DMS53 (cell line): ENCODE data around the gene KLF13.

Source experiments
- DNase-seq: peaks from one replicate; lab custom pipeline; 2025; lab: John Stamatoyannopoulos, UW

The KLF13 gene

DNA sequence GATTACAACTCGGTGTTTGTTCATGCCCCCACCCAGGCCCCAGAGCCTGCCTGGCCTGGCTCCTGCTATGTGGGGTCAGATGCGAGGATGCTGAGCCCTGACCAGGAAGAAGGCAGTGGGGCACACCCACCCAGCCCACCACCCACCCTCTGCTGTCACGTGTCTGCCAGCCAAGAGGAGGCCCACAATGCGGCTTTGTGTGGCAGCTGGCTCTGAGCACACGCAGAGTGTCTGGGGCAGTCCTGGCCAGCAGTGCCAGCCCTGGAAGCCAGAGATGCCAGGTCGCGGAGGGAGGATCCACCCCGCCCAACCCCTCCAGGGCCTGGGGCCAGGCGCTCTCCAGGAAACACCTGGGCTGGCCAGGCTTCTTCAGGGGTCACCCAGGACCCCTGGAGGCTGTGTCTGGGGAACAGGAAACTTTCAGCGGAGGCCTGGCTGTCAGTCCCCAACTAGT is 26.4 kb upstream of the KLF13 start:
- DNase-seq, result no peak

DNA sequence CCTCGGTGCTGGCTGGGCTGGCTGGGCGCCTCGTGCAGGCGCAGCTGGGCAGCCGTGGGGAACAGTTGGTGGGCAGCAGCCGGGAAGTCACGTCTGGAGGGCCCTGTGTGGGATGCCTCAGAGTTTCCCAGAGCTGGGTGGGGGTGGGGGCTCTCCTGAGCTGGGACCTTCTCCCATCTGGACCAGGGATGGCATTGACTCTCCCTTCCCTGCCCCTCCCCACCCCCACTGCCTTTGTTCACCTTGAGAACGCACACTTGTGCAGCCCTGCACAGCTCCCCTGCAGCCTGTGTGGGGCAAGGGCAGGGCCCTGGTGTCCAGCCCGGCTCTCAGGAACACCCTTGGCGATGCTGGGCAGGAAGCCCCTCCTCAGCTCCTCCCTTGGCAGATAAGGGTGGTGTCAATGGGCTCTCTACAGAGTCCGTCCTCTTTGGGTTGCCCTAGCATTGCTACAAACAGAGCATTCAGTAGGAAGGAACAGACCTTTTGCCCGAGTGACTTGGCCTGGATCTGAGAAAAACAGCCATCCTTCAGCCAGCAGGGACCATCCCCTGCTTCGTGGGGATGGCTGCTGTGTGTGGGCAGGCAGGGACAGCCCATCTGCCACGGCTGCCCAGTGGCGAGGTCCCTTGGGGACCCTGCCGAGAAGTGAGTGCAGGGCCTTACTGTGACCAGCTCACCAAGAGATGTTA is 25.5 kb upstream of the KLF13 start:
- no peak for DNase-seq

DNA sequence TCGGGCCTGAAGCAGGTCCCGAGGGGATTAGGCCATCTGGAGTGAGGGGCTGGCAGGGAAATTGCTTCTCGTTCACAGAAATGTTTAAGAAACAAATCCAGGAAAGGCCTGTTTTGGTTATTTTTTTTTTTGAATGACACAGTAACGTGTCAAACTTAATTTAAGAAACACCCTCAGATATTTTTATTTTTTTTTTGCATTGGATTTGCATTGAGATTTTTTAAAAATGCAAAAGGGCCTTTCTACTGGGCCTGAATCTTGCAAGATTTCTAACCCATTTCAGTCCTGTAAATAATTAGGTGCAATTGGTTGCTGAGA is 25.0 kb upstream of the KLF13 start:
- no peak for DNase-seq

DNA sequence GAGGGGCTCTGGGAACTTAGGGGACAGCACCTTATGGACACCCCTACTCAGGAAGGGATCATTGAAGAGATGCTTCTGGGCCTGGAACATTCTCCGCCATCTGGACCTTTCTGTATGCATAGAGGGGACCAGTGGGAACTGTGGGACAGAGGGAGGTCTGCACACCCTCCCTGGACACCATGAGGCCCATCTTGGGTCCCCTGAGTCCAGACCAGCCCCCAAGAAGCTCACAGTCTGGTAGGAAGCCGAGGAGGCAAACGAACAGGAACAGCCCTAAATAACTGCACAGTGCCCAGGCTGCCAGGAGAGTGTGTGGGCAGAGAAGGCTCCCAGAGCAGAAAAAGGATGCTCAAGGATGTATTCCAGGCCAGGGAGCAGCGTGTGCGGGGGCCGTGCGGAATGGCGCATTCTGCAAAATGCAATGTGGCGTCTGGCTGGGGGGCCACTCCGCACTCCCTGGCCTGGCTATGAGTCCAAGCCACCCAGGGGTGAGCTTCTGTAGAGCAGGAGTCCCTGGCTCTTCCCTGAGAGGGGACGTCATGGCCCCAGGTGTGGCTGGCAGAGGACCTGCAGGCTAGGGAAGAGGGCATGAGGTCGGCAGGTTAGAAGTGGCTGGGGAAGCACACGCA is 24.5 kb upstream of the KLF13 start:
- no peak for DNase-seq

DNA sequence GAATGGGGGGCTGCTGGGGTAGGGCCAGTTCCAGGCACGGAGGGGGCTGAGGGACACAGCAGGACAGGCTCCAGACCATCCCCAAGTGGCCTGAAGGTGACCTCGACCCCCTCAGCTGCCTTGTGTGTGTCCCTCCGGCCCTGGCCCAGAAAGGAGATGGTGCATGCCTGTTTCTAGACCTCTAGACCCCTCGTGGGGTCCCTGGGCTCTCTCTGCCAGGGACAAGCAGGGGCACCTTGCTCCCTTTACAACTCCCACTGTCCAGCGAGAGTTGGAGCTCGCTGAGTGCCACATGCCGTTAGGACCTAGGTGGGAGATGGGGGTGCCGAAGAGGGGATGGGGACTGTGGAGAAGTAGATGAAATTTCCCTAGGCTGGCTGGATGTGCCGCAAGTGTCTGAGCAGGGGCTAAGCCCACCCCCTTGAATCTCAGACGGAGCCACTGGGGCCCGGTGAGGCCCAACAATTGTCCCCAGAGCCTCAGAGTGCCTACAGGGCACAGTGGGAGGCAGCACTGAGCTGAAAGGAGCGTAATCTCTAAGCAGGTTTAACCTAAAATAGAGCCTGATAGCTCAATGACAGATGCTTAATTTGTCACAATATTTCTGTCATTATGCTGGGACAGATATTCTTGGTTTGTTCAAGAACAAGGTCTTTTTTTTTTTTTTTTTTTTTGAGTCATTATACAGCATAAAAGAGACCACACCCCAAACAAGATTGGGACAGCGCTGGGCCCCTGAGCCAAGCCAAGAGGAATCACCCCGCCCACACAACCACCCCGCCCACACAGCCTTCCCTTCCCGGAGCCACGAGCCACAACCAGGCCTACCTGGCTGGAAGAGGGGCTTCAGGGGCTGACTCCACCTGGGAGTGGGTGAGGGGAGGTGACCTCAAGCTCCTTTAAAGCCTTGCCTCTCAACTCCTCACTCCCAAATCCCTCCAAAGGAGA is 23.6 kb upstream of the KLF13 start:
- DNase-seq, result no peak

DNA sequence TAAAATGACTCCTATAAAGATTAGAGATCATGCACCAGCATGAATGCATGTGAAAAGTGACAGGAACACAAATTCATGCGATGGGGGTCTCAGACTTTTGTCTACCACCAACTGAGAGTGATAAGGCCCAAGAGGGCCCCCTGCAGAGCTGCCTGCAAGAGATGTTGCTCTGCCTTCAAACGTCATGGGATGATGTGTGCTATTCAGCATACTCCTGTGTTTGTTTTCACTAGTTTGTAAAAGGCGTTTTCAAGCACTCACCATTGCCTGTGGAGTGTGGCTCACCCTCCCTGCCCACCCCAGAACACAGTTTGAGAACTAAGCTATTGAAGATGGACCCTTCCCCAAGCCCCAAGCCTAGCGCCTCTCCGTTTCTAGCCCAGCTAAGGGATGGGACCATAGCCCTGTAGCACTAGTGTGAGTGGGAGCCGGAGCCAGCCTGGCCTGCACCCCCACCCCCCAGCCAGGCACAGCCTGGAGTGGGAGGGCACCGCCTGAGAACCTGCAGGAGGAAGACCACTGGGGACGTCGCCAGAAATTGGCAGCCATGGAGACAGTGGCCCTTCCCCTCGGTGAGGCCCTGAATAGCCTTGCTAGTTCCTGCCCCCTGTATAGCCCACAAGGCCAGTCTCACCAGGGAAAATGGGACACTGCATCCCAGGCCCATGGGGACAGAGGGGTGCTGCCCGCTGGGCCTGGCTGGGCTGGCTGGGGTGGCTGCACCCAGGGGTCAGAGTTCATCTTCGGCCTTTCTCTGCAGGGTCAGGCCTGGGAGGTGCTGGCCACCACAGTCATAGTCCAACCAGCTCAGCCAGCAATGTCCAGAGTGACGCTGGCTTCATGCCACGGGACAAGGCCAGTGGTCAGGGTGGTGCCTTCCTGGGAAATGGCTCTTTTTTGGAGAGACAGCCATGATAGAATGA is 22.6 kb upstream of the KLF13 start:
- DNase-seq, result no peak

DNA sequence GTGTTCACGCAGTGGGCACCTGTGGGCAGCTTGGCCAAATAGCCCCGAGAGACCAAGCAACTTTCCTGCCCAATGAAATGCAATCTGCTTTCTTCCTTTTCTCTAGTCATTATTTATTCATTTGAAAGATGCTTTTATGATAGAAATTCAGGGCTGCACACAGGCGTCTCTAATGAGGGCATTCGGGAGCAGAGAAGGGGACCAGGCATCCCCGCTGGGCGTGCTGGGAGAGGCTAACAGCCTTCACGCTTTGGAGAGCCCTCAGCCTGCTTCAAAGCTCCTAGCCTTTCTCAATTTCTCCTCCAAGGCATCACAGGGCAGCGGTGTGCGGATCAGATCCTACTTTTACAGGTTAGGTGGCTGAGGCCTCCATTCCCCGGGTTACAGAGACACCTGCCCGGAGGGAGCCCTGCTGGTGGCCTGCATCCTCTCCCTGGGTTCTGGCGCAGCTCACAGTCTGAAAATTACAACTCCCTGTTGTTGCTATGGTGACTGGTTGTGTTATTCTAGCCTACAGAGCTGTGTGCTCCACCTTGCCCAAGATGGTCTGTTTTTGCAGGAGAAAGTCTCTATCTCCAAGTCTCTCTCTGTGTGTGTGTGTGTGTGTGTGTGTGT is 21.8 kb upstream of the KLF13 start:
- peak; percentile 42 for DNase-seq

DNA sequence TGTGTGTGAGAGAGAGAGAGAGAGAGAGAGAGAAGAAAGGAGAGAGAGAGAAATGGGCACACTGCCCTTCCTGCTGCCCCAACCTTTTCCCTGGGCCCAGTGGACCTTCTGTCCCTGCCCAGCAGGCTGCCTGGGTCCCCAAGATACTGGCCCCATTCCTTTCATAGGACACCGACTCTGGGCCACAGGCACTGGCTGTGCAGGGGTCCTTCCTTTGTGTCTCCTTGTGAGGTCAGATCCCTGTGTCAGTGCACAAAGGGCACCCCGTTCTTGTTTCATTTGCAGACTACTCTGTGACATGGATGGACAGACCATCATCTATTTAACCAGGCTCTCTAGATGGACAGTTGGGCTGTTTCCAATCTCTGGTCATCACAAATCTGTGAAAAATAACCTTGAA is 21.3 kb upstream of the KLF13 start:
- no peak for DNase-seq

DNA sequence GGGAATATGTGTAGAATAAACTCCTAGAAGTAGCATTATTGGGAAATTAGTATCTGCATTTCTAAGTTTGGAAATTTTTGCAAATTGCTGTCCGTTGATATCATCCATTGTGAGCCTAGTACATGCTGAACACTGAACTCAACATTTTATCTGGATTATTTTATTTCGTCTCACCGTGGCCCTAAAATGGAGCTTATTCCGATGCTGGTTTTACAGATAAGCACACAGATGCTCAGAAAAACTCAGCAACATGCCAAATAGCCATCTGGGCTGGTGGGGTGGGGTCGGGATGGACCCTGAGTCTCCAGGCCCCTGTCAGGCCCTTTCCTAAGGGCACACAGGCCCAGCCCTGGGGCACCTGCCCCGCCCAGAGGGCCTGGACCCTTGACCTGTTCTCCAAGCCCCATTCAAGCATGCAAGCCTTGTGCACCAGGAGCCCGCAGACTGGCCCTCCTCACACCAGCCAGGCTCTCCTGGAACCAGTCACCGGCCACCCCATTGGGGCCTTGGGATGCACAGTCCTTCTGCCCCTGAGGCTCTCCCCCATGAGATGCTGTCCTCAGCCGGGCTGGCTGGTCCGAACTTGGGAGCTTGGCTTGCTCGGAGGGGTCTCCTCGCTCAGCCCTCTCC is 20.7 kb upstream of the KLF13 start:
- DNase-seq, result no peak

DNA sequence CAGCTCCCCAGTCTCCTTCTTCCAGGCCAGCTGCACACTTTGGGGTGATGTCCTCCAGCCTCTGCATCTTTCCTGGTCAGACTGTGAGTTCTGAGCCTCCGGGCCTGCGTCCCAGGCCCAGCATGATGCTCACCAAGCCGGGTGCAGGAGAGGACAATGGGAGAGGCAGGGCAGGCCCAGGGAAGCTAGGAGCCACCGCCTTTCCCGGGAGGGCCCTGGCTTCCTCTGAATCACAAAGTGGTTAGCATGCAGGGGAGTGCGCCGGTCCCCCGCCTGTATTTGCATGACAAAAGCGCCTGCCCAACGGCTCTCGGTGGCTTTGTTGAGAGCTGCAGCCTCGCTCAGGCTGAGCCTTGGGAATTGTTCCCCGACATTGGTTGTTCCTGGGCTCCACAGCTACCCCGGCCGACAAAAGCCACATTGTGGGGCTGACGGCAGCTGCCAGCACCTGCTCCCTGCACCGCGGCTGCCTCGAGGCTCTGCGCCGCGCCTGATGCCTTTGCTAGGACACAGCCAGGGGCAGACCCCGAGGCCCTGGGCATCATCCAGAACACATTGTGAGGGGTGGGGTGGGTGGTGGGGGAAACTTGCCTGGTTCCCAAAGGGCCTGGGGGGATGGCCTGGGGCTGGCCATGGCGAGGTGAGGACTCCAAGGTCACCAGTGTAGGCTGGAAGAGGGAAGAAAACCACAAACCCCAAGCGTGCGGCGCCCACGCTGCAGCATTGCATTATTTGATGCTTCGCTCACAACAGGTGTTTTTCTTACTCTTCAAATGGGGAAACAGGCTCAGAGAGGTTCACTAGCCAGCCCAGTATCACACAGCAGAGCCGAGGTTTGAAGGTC is 20.0 kb upstream of the KLF13 start:
- no peak for DNase-seq

DNA sequence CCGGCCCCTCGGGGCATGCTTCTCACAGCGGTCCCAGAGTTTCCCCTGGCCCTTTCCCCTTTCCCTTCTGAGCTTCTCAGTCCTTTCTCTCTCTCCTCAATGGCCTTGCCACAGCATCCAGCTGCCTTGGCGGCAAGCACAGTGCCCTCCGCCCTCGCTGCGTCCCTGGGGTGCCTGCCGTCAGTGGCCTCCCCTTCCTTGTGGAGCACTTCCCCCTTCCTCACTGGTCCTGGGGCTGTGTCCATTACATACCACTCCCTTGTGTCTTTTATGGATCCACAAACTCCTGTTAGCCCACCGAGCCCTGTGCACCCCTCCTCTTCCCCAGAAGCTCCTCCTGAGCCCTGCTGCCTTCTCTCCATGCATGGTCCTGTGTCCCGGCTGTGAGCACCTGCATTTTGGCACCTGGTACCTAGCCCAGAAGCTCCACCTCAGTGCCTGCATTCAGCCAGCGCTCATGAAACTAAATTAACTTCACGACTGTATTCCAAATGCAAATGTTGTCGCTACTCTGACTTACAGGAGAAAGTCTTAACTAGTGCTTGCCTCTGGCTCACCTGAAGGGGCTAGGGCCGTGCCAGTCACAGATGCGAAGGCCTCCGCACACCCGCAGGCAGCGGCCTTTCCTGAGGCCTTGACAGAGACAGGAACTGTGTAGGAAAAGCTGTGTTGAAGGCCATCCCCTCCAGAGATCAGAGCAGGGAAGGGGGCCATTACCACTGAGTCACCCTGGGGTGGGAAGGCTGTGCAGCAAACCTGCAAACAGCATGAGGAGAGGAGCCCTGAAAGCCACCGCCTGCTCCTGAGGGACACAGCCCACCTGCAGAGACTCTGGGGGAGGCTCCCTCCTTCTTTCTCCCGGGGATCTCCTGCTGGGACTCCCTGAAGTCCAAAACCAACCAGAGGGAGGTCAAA is 19.1 kb upstream of the KLF13 start:
- DNase-seq, result no peak

DNA sequence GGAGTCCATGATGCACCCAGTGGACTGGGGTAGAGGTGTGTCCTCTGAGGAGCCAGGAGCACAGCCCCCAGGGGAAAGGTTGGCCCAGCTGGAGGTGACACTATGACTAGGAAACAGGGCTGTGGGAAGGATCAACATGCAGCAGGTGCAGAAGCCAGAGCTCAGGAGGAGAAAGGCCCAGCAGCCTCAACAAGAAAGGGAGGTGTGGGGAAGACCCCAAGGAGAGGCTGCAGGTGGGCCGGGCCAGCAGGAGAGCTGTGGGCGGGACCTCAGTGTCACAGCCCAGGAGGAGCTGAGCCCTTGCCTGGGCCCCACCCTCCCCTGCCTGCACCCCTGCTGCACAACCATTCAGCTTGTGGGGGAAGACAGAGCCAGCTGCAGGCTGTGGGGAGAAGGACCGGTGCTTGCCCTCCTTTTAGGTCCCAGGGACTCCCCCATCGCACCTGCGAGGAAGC is 18.4 kb upstream of the KLF13 start:
- DNase-seq, result no peak

DNA sequence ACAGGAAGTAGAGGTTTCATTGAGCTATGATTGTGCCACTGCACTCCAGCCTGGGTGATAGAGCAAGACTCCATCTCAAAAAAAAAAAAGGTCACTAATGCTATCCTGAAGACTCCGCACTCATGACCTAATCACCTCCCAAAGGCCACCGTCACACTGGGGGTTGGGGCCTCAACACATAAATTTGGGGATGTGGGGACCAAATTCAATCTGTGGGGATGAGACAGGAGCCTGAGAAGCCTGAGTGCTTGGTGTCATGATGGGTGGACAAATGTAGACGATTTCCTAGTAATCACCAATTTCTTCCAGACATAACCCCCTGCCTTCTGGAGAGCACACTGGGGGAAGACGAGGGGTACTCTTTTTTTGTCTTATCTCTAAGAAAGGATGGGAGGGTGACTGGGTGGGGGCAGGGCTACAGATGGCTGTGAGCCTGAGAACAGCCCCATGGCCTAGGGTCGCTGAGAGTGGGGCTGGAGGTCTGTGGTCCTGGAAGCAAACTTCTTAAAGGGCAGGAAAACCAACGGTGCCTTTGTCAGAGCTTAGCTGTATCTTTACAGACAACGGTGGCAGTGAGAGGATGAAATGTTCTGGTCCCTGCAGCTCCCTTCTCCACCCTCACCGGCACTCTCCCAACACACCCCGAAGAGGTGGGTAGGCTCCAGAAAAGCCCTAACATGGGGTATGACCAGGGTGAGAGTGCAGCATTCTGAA is 16.6 kb upstream of the KLF13 start:
- DNase-seq, result no peak

DNA sequence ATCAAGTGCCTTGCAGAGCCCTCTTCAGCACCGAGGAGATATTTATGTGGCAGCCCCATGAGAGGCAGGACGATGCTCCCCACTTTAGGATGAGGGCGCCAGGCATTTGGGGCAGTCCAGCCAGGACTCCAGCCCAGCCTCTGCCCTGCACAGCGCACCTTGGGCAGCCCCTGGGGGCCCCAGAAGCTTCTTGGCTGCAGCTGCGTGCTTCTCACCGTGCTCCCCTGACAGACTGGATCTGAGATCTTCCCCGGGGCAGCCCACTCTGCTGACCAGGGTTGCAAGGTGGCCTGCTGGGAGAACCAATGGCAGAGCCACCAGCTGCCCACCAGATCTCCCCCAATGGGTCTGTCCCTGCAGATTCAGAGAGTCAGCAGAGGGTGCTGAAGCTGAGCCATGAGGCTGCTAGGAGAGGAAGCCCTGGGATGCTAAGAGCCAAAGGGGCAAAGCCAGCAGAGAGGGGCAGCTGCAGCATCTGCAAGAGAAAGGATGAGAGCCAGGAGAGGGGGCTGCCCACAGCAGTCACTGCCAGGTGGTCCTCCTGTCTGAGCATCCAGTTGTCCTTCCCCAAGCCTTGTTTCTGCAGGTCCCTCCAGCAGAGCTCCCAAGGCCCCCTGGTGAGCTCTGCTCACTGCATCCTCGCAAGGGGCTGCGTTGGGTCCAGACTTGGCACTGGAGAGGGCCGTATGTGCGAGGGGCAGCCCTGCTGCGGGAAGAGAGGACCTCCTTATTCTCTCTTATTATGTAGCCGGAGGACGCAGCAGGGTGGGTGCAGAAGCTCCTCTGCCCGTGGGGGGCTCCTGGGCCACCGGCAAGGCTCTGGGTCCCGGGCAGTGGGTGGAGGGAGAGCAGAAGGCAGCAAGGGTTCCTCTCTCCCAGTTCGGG is 14.7 kb upstream of the KLF13 start:
- no peak for DNase-seq

DNA sequence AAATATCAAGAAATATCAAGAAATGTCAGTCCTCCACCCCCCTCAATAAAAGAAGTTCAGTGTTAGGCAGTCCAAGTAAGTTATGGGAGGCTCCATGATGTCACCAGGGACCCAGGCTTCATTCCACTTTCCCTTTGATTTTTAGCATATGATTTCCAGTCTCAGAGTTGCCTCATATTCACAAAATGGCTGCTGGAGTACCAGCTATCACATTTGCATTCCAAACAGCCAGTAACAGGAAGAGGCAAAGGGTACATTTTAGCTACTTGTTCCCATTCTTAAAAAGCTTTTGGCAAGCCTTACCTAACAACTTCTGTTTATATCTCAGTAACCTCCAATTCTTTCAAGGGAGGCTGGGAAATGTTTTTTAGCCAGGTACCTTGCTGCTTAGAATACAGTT is 13.4 kb upstream of the KLF13 start:
- no peak for DNase-seq

DNA sequence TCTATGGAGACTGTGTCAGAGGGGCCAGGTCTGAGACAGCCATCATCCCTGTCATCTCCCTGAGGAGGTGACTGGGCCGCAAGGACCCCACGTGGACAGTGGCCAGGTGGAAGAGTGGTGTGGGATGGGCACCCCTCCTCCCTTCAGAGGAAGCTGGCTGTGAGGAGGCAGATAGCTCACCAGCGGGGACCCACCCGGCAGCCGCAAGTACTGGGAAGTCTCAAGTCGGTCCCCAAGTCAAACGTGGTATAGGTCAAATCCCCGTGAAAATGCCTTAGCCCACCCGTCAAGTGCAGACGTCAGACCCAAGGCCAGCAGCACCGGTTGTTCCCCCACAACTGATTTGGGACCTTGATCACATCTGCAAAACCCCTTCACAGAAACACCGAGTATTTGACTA is 12.3 kb upstream of the KLF13 start:
- no peak for DNase-seq

DNA sequence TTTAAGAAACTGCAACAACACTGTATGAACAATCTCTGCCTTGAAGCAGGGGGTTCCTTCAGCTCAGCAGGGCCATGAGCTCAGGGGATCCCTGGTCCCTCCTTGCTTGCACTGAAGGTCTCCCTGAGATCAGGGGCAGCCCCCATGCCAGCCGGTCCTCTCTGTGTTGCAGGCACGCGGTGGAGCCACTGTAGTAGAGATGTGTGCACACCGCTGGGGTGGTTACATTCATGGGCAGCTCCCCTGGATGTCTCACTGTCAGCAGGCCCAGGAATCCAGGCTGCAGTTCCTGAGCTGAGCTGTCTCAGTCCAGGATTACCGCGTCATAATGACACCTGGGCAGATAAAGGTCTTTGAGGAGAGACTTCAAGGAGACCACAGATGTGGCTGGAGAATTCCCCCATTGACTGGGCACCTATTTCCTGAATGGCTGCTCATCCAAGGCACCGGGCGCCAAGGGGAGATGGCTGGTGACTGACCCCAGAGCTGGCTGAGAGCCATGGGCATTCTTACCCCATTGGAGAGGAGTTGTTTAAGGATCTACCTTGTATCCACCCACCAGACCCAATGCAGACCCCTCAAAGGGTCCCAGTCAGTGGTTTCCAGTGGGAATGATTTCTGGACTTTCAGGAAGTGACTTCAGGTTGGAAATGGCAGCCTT is 10.4 kb upstream of the KLF13 start:
- no peak for DNase-seq
